Activated CD8-positive, alpha-beta T cell treated with anti-CD3 and anti-CD28 coated beads for 36 hours (primary cell): ENCODE data around the gene TFDP1. TPM values are rescaled to one million over a fixed set of nuclear protein-coding genes. Genes with fewer than 3 reads are reported as not detected.

ENCODE experiments used
- ATAC-seq: fragments of 200-7000 bp; cut with Tn5 transposase; one replicate; pipeline ENCODE4 v1.10.0; 2021; ENCODE audit warnings: mild to moderate bottlenecking, moderate library complexity
- CTCF ChIA-PET: fragments of 350-600 bp; sonication (Branson Sonifier 250); formaldehyde crosslinking; loops from one replicate; lab custom pipeline; 2021; ENCODE audit warnings: antibody characterized with exemption; lab: Charles Lee
- POLR2A ChIA-PET: fragments of 350-600 bp; sonication (Branson Sonifier 250); formaldehyde crosslinking; loops from one replicate; lab custom pipeline; 2021; ENCODE audit warnings: antibody characterized with exemption; lab: Charles Lee
- DNase-seq: peaks from one replicate; pipeline ENCODE4 v3.0.0-alpha.2; 2020
- H3K27ac Mint-ChIP-seq: one replicate; pipeline ENCODE4 v1.8.0; 2021; ENCODE audit warnings: mild to moderate bottlenecking, mixed read lengths
- H3K27me3 Mint-ChIP-seq: one replicate; pipeline ENCODE4 v1.8.0; 2021; ENCODE audit warnings: mixed read lengths
- H3K36me3 Mint-ChIP-seq: one replicate; pipeline ENCODE4 v1.8.0; 2021; ENCODE audit warnings: low read depth, mixed read lengths
- H3K4me1 Mint-ChIP-seq: one replicate; pipeline ENCODE4 v1.8.0; 2021; ENCODE audit warnings: low read depth, mixed read lengths
- H3K4me3 Mint-ChIP-seq: one replicate; pipeline ENCODE4 v1.8.0; 2021; ENCODE audit warnings: mild to moderate bottlenecking, moderate library complexity, mixed read lengths
- H3K9me3 Mint-ChIP-seq: one replicate; pipeline ENCODE4 v1.8.0; 2021; ENCODE audit warnings: mixed read lengths
- CTCF ChIP-seq: fragments of 200-600 bp; IDR thresholded peaks from one replicate; pipeline ENCODE4 v1.8.0; 2022; ENCODE audit warnings: antibody characterized with exemption, mild to moderate bottlenecking
- intact Hi-C: fragments of 100-400 bp; cut with micrococcal nuclease; formaldehyde crosslinking; loops from one replicate; pipeline ENCODE4 v1.10.0; 2022
- total RNA-seq, 2 experiments: library from RNA; stranded (reverse); gene quantifications; one replicate each; pipeline ENCODE4 v1.2.3, GENCODE V29; 2021

The TFDP1 gene
- total RNA-seq, 2 experiments from 2014 or later = 174 to 184 TPM

- DNase-seq (no peak), ATAC-seq (no peak)
- Mint-ChIP-seq H3K27me3 (no peaks in the 10 kb centered on the region), H3K4me3 (no peak overlapping the region), H3K36me3 (no peaks in the 10 kb centered on the region), H3K27ac (no peak overlapping the region), H3K9me3 (no peaks in the 10 kb centered on the region), H3K4me1 (no peaks in the 10 kb centered on the region)
- intact Hi-C loops = no loop called here
- TF ChIP-seq CTCF = no peak
- POLR2A ChIA-PET = no interaction called here
- CTCF ChIA-PET = no interaction called here
These were observed 26.1 kb upstream of the TFDP1 start for GRCh38 chr13:113558461-113558860.

DNA sequence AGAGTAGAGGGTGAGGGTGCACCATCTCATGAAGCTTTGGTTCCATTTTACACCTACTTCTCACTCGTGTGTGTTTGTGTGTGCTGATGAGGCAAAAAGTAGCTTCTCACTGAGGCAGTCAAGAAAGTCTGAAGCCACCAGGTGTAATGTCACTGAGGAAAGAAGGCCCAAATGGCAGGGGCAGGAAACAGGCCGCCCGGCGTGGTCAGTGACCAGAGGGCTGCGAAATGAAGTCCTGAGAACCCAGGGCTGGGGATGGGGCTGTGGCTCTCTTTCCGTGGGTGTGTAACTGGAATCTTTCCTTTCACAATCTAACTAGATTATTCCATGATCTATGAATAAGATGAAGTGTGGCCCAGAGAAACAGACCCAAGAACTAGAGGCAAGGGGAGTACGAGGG lies 25.5 kb upstream of the TFDP1 start:
- Mint-ChIP-seq H3K9me3 (no peaks in the 10 kb centered on the region), H3K36me3 (no peaks in the 10 kb centered on the region), H3K27me3 (no peaks in the 10 kb centered on the region), H3K4me1 (no peaks in the 10 kb centered on the region), H3K4me3 (no peak overlapping the region), H3K27ac (no peak overlapping the region)
- TF ChIP-seq CTCF = no peak
- no peak for DNase-seq
- intact Hi-C loops = no loop called here
- POLR2A ChIA-PET = no interaction called here
- no peak for ATAC-seq
- CTCF ChIA-PET = no interaction called here

DNA sequence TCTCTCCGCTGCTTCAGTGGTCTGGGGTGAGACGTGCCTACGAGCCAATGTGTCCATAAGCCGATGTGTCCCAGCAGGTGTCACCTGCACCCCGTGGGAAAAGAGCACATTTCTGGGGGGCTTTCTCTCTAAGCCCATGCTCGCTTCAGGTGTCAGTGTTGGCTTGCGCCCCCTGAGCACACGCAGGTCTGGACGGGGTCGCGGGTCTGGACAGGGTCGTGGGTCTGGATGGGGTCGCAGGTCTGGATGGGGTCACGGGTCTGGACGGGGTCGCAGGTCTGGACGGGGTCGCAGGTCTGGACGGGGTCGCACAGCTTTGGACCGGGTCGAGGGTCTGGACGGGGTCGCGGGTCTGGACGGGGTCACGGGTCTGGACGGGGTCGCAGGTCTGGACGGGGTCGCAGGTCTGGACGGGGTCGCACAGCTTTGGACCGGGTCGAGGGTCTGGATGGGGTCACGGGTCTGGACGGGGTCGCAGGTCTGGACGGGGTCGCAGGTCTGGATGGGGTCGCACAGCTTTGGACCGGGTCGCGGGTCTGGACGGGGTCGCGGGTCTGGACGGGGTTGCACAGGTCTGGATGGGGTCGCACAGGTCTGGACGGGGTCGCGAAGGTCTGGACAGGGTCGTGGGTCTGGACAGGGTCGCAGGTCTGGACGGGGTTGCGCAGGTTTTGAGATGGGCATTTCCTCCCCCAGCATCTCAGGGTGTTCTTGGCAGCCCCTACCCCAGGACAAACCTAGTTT lies 24.5 kb upstream of the TFDP1 start:
- no peak for TF ChIP-seq CTCF
- Mint-ChIP-seq H3K27me3 (no peaks in the 10 kb centered on the region), H3K9me3 (no peaks in the 10 kb centered on the region), H3K4me1 (no peaks in the 10 kb centered on the region), H3K36me3 (no peaks in the 10 kb centered on the region), H3K4me3 (no peak overlapping the region), H3K27ac (no peak overlapping the region)
- no peak for DNase-seq
- ATAC-seq = no peak
- intact Hi-C loops = loop anchor here (5.0 kb wide), 1 partner anchor 103 kb away; no protein-coding TSS in a partner anchor
- CTCF ChIA-PET = interaction anchor here (1.7 kb wide), 1 partner anchor 101 kb away, joined by 7 read pairs; no protein-coding TSS in a partner anchor
- POLR2A ChIA-PET = no interaction called here

DNA sequence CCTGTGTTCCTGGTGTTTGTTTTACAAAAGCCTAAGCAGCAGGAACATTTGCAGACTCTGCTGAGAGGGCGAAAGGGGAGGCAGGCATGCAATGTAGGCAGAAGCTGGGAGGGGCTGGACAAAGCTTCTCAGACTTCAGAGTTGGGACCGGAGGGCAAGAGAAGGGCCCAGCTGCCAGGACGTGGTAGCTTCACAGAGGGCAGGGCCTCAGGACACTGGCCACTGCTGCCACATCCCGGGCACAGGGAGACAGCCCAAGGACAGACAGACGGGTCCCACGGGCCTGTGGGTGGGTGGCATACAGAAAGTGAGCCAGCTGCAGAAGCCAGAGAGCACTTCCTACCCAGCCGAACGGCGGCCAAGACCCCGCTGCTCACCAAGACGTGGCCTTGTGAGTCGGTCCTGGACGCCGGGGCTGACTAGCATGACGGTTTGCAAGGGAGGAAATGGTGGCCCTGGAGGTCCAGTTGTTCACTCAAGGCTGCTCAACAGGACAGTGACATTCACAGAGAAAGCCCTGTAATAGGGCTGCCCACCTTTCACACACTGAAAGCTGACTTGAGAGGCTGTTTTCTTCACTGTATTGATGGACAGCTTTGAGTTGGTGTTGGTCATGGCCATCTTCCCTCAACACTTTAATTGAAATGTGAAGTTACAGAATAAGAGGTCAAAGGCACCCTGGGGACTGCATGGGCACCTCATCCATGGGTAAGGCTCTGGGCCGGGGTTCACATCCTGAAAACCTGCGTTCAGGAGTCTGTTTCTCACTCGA lies 23.7 kb upstream of the TFDP1 start:
- ChIA-PET POLR2A (interaction anchor here (1.4 kb wide), 1 partner anchor 29 kb away, joined by 4 read pairs; no protein-coding TSS in a partner anchor), CTCF (interaction anchor here (1.7 to 2.6 kb wide), 2 partner anchors 102 to 109 kb away, joined by 7 to 12 read pairs; partner anchors contain the start of gene ADPRHL1)
- DNase-seq = no peak
- ATAC-seq = no peak
- Mint-ChIP-seq H3K9me3 (no peaks in the 10 kb centered on the region), H3K27me3 (no peaks in the 10 kb centered on the region), H3K36me3 (no peaks in the 10 kb centered on the region), H3K4me1 (no peaks in the 10 kb centered on the region), H3K4me3 (no peak overlapping the region), H3K27ac (no peak overlapping the region)
- intact Hi-C loops = loop anchor here (5.0 kb wide), 1 partner anchor 104 kb away; no protein-coding TSS in a partner anchor
- TF ChIP-seq CTCF = no peak
